HUES6 (cell line): ENCODE data around the gene CCNY.

Experiments
- H3K27ac ChIP-seq: 2 replicates; pipeline ENCODE4 v1.7.0; 2013; ENCODE audit warnings: low read depth, mild to moderate bottlenecking, low read length, inconsistent platforms
- H3K27me3 ChIP-seq: 2 replicates; pipeline ENCODE4 v1.6.1; 2013; ENCODE audit warnings: low read length; ENCODE audit not compliant: control insufficient read depth, insufficient read depth
- H3K36me3 ChIP-seq: 2 replicates; pipeline ENCODE4 v1.6.1; 2013; ENCODE audit warnings: low read length; ENCODE audit not compliant: control insufficient read depth, insufficient read depth
- H3K4me1 ChIP-seq: 2 replicates; pipeline ENCODE4 v1.6.1; 2013; ENCODE audit warnings: low read length; ENCODE audit not compliant: control insufficient read depth, insufficient read depth
- H3K4me3 ChIP-seq: 2 replicates; pipeline ENCODE4 v1.5.1; 2013; ENCODE audit warnings: low read depth, low read length
- H3K9ac ChIP-seq: one replicate; pipeline ENCODE4 v1.6.1; 2013; ENCODE audit warnings: mild to moderate bottlenecking, low read length
- H3K9me3 ChIP-seq: 2 replicates; pipeline ENCODE4 v1.6.1; 2013; ENCODE audit warnings: low read depth, low read length; ENCODE audit not compliant: control insufficient read depth, insufficient read depth

CCNY gene

GRCh38 chr10:35388197-35388596, 51.9 kb downstream of the CCNY start:
- no peak overlapping the region for H3K4me3 ChIP-seq
- no peak overlapping the region for H3K27ac ChIP-seq
- no peaks in the 10 kb centered on the region; the same call in 1 of the 2 replicates for H3K36me3 ChIP-seq
- peaks cover 21% of the 10 kb centered on the region for H3K4me1 ChIP-seq
- peaks cover 35% of the 10 kb centered on the region for H3K9me3 ChIP-seq
- no peak overlapping the region for H3K9ac ChIP-seq
- H3K27me3 ChIP-seq = no peaks in the 10 kb centered on the region

GRCh38 chr10:35388682-35389081, 52.4 kb downstream of the CCNY start:
- Histone ChIP-seq H3K27me3 (no peaks in the 10 kb centered on the region), H3K4me1 (peaks cover 26% of the 10 kb centered on the region), H3K4me3 (no peak overlapping the region), H3K27ac (no peak overlapping the region), H3K36me3 (no peaks in the 10 kb centered on the region; the same call in 1 of the 2 replicates), H3K9me3 (peaks cover 35% of the 10 kb centered on the region), H3K9ac (no peak overlapping the region)

- Histone ChIP-seq H3K27ac (no peak overlapping the region), H3K4me3 (no peak overlapping the region), H3K9ac (no peak overlapping the region), H3K27me3 (no peaks in the 10 kb centered on the region), H3K4me1 (peaks cover 36% of the 10 kb centered on the region), H3K36me3 (no peaks in the 10 kb centered on the region; the same call in 1 of the 2 replicates), H3K9me3 (peaks cover 35% of the 10 kb centered on the region)
Measured at GRCh38 chr10:35390161-35390840, 54.0 kb downstream of the CCNY start.

- Histone ChIP-seq H3K27ac (no peak overlapping the region), H3K27me3 (no peaks in the 10 kb centered on the region), H3K36me3 (no peaks in the 10 kb centered on the region; the same call in 1 of the 2 replicates), H3K9me3 (peaks cover 35% of the 10 kb centered on the region), H3K4me1 (peaks cover 41% of the 10 kb centered on the region), H3K4me3 (no peak overlapping the region), H3K9ac (no peak overlapping the region)
Measured at GRCh38 chr10:35390843-35391152, 54.5 kb downstream of the CCNY start.

- no peaks in the 10 kb centered on the region for H3K27me3 ChIP-seq
- H3K4me3 ChIP-seq = no peak overlapping the region
- peaks cover 35% of the 10 kb centered on the region for H3K9me3 ChIP-seq
- H3K9ac ChIP-seq = no peak overlapping the region
- H3K36me3 ChIP-seq = no peaks in the 10 kb centered on the region; the same call in 1 of the 2 replicates
- no peak overlapping the region for H3K27ac ChIP-seq
- H3K4me1 ChIP-seq = peaks cover 42% of the 10 kb centered on the region
Measured at GRCh38 chr10:35391153-35391953, 55.0 kb downstream of the CCNY start.

GRCh38 chr10:35391954-35392262, 55.6 kb downstream of the CCNY start:
- Histone ChIP-seq H3K4me3 (no peak overlapping the region), H3K9me3 (peaks cover 35% of the 10 kb centered on the region), H3K27ac (no peak overlapping the region), H3K36me3 (no peaks in the 10 kb centered on the region; the same call in 1 of the 2 replicates), H3K4me1 (peaks cover 42% of the 10 kb centered on the region), H3K9ac (no peak overlapping the region), H3K27me3 (no peaks in the 10 kb centered on the region)

GRCh38 chr10:35392482-35393228, 56.3 kb downstream of the CCNY start:
- H3K9me3 ChIP-seq = peaks cover 35% of the 10 kb centered on the region
- no peak overlapping the region for H3K9ac ChIP-seq
- H3K36me3 ChIP-seq = no peaks in the 10 kb centered on the region; the same call in 1 of the 2 replicates
- H3K27me3 ChIP-seq = no peaks in the 10 kb centered on the region
- H3K27ac ChIP-seq = no peak overlapping the region
- no peak overlapping the region for H3K4me3 ChIP-seq
- H3K4me1 ChIP-seq = peaks cover 49% of the 10 kb centered on the region

GRCh38 chr10:35394411-35394851, 58.1 kb downstream of the CCNY start:
- Histone ChIP-seq H3K4me3 (0 out of 2 replicates have a peak overlapping the region, but pooled peaks have one; percentile 14), H3K4me1 (peaks cover 64% of the 10 kb centered on the region), H3K27me3 (no peaks in the 10 kb centered on the region), H3K36me3 (no peaks in the 10 kb centered on the region; the same call in 1 of the 2 replicates), H3K9ac (no peak overlapping the region), H3K9me3 (peaks cover 22% of the 10 kb centered on the region), H3K27ac (no peak overlapping the region)

GRCh38 chr10:35394934-35395333, 58.6 kb downstream of the CCNY start:
- peaks cover 17% of the 10 kb centered on the region for H3K9me3 ChIP-seq
- H3K4me1 ChIP-seq = peaks cover 69% of the 10 kb centered on the region
- H3K27ac ChIP-seq = no peak overlapping the region
- no peak overlapping the region for H3K9ac ChIP-seq
- no peak overlapping the region for H3K4me3 ChIP-seq
- H3K36me3 ChIP-seq = no peaks in the 10 kb centered on the region; the same call in 1 of the 2 replicates
- no peaks in the 10 kb centered on the region for H3K27me3 ChIP-seq

- H3K36me3 ChIP-seq = no peaks in the 10 kb centered on the region
- no peak overlapping the region for H3K4me3 ChIP-seq
- H3K4me1 ChIP-seq = peaks cover 69% of the 10 kb centered on the region
- no peaks in the 10 kb centered on the region for H3K9me3 ChIP-seq
- no peak overlapping the region for H3K9ac ChIP-seq
- peak overlapping the region; percentile 19; the same call in 1 of the 2 replicates for H3K27ac ChIP-seq
- no peaks in the 10 kb centered on the region for H3K27me3 ChIP-seq
Measured at GRCh38 chr10:35396560-35397434, 60.5 kb downstream of the CCNY start.
